Measurements from ENCODE around the gene LUZP2. TPM values are rescaled to one million over a fixed set of nuclear protein-coding genes. Genes with fewer than 3 reads are reported as not detected.

Gene LUZP2
- total and polyA plus RNA-seq, 2 of the 8 experiments (the other 6 are each of a cell fraction or from before 2014, with no cell fraction given) = 0.79 to 1.5 TPM

- Histone ChIP-seq H3K4me1 (replicated peaks in 1 of 4; ENCODE audit: control insufficient read depth in 3 of 4, insufficient read depth in 4 of 4, low read length in 3 of 4) (no peaks in the 10 kb centered on the region), H4K20me1 (replicated peaks in 1 of 2; ENCODE audit: control insufficient read depth in 1 of 2, insufficient read depth in 2 of 2, low read length in 2 of 2) (no peaks in the 10 kb centered on the region), H4K5ac (ENCODE audit: insufficient read length, low read depth, low read length) (no peak overlapping the region), H4K8ac (ENCODE audit: extremely low read depth, insufficient read depth, low read length) (no peak overlapping the region), H2BK120ac (replicated peaks; ENCODE audit: low read depth, low read length) (no peak overlapping the region), H3K9ac (replicated peaks in 1 of 4; ENCODE audit: extremely low read depth in 1 of 4, low read depth in 3 of 4, low read length in 3 of 4) (no peak overlapping the region), H3K27me3 (replicated peaks in 1 of 4; ENCODE audit: control insufficient read depth in 3 of 4, extremely low read depth in 1 of 4, insufficient read depth in 3 of 4, low read length in 3 of 4) (no peaks in the 10 kb centered on the region), H3K14ac (ENCODE audit: insufficient read length) (no peak overlapping the region), H3K23ac (ENCODE audit: insufficient read length) (no peak overlapping the region), H3K56ac (replicated peaks; ENCODE audit: insufficient read length, low read depth, low read length) (no peak overlapping the region), H3K27ac (ENCODE audit: low read depth, low read length) (no peak overlapping the region), H2AFZ (ENCODE audit: low read length) (no peak overlapping the region), H2BK15ac (ENCODE audit: low read length) (no peak overlapping the region), H3K23me2 (ENCODE audit: low read depth, low read length) (no peaks in the 10 kb centered on the region), H3K4me2 (ENCODE audit: insufficient read depth in 1 of 2, low read depth in 2 of 2, low read length in 2 of 2) (no peak overlapping the region), H2BK20ac (ENCODE audit: low read length) (no peak overlapping the region), H3K4me3 (ENCODE audit: extremely low read depth in 1 of 4, insufficient read depth in 2 of 4, low read depth in 3 of 4, low read length in 4 of 4) (no peak overlapping the region), H3K4ac (replicated peaks; ENCODE audit: insufficient read length, low read depth, low read length) (no peak overlapping the region), H2BK5ac (ENCODE audit: low read depth, low read length) (no peak overlapping the region), H3K79me1 (ENCODE audit: low read depth, low read length) (no peaks in the 10 kb centered on the region), H3K9me3 (ENCODE audit: insufficient read depth in 2 of 2, low read depth in 1 of 2, low read length in 1 of 2) (no peaks in the 10 kb centered on the region), H4K91ac (replicated peaks; ENCODE audit: insufficient read length, low read length) (no peak overlapping the region), H2BK12ac (ENCODE audit: low read depth, low read length) (no peak overlapping the region), H3K36me3 (ENCODE audit: control insufficient read depth in 2 of 4, insufficient read depth in 4 of 4, low read length in 3 of 4) (no peaks in the 10 kb centered on the region), H2AK5ac (ENCODE audit: low read depth, low read length) (no peak overlapping the region), H3K18ac (ENCODE audit: extremely low read depth, low read length) (no peak overlapping the region), H3K79me2 (ENCODE audit: control insufficient read depth in 1 of 2, insufficient read depth in 2 of 2, low read length in 2 of 2) (no peaks in the 10 kb centered on the region)
- DNase-seq (ENCODE audit: low read depth in 1 of 2, low spot score in 2 of 2) = no peak
- ChIA-PET POLR2A (ENCODE audit: partially characterized antibody) (no interaction called here), CTCF (ENCODE audit: partially characterized antibody) (no interaction called here)
- no peak for FAIRE-seq
- WGBS, 2 experiments (ENCODE audit: extremely low coverage in 1 of 2, insufficient coverage in 1 of 2, insufficient read length in 1 of 2, insufficient replicate concordance in 2 of 2, low coverage in 1 of 2, low lambda C conversion rate in 2 of 2, missing lambda C conversion rate in 1 of 2) = 90% methylated on average over 1 of the region's 1 CpG; no CpG with 5 or more reads in 1 of the 2 experiments
- TF ChIP-seq BACH1 (IDR thresholded peaks at IDR 0.05; ENCODE audit: low read length) (no peak), SP1 (IDR thresholded peaks at IDR 0.05; ENCODE audit: low read depth, low read length) (no peak), FOSL1 (IDR thresholded peaks at IDR 0.05; ENCODE audit: insufficient read depth, low read depth, low read length) (no peak), EP300 (IDR thresholded peaks at IDR 0.05; ENCODE audit: borderline replicate concordance in 1 of 2, low read depth in 2 of 2, low read length in 2 of 2) (no peak), SP2 (IDR thresholded peaks at IDR 0.05; ENCODE audit: low read length) (no peak), MAX (IDR thresholded peaks at IDR 0.05) (no peak), HDAC6 (IDR thresholded peaks at IDR 0.05; ENCODE audit: low read depth, low read length) (no peak), NRF1 (IDR thresholded peaks at IDR 0.05; ENCODE audit: low read depth, low read length) (no peak), KDM5A (IDR thresholded peaks at IDR 0.05; ENCODE audit: low read length) (no peak), USF2 (IDR thresholded peaks at IDR 0.05; ENCODE audit: low read length) (no peak), KDM4A (IDR thresholded peaks at IDR 0.05; ENCODE audit: low read depth, low read length, severe bottlenecking) (no peak)
These were observed 551.8 kb downstream of the LUZP2 start for GRCh38 chr11:25048632-25049031.

All from H1 (cell line).